ENCODE data around the gene PRPH2.

GRCh38 chr6:42702200-42702599, 20.2 kb downstream of the PRPH2 start:
- no peak for TF ChIP-seq CTCF (IDR thresholded peaks at IDR 0.05)
- TF ChIP-seq POLR2A (IDR thresholded peaks at IDR 0.05), result no peak

Data from lower leg skin (tissue), 3 donors.